MM.1S (cell line): ENCODE data around the gene TASP1.
"Not testable (repeated sequence)": the region's sequence is repeated elsewhere in the genome, so short reads cannot be mapped to it uniquely, and the experiment has no call there.

Experiments used
- DNase-seq: peaks from one replicate; pipeline ENCODE4 v3.0.0-alpha.2; 2015
- H2AFZ ChIP-seq: fragments of 300-600 bp; sonication (generic); 2 replicates; pipeline ENCODE4 v1.6.0; 2016; ENCODE audit warnings: antibody characterized with exemption, low read length
- H3F3A ChIP-seq: fragments of 300-600 bp; sonication (generic); 2 replicates; pipeline ENCODE4 v1.6.1; 2016; ENCODE audit warnings: mild to moderate bottlenecking, antibody characterized with exemption, low read length, moderate library complexity, mixed read lengths; ENCODE audit not compliant: insufficient read depth
- H3K27ac ChIP-seq: fragments of 300-600 bp; sonication (generic); 2 replicates; pipeline ENCODE4 v1.5.1; 2016; ENCODE audit warnings: mild to moderate bottlenecking, low read length
- H3K27me3 ChIP-seq: fragments of 300-600 bp; sonication (generic); replicated peaks from 2 replicates; pipeline ENCODE4 v1.6.0; 2016; ENCODE audit warnings: low read length; ENCODE audit not compliant: insufficient read depth
- H3K36me3 ChIP-seq: fragments of 300-600 bp; sonication (generic); replicated peaks from 2 replicates; pipeline ENCODE4 v1.6.1; 2016; ENCODE audit warnings: mild to moderate bottlenecking, low read length, mixed read lengths; ENCODE audit not compliant: insufficient read depth
- H3K4me1 ChIP-seq: fragments of 300-600 bp; sonication (generic); 2 replicates; pipeline ENCODE4 v1.6.1; 2016; ENCODE audit warnings: low read length, mixed read lengths
- H3K4me2 ChIP-seq: fragments of 300-600 bp; sonication (generic); 2 replicates; pipeline ENCODE4 v1.6.0; 2016; ENCODE audit warnings: low read depth, low read length
- H3K4me3 ChIP-seq: fragments of 300-600 bp; sonication (generic); 2 replicates; pipeline ENCODE4 v1.5.1; 2016; ENCODE audit warnings: low read length, mixed read lengths
- H3K79me2 ChIP-seq: fragments of 300-600 bp; sonication (generic); 2 replicates; pipeline ENCODE4 v1.6.1; 2016; ENCODE audit warnings: mixed run types, low read length, mixed read lengths
- H3K9ac ChIP-seq: fragments of 300-600 bp; sonication (generic); 2 replicates; pipeline ENCODE4 v1.6.1; 2016; ENCODE audit warnings: low read length, mixed read lengths
- H3K9me2 ChIP-seq: fragments of 300-600 bp; sonication (generic); replicated peaks from 2 replicates; pipeline ENCODE4 v1.6.1; 2016; ENCODE audit warnings: mild to moderate bottlenecking, low read length, mixed read lengths; ENCODE audit not compliant: insufficient read depth
- H3K9me3 ChIP-seq: fragments of 300-600 bp; sonication (generic); replicated peaks from 2 replicates; pipeline ENCODE4 v1.6.1; 2016; ENCODE audit warnings: mild to moderate bottlenecking, low read length, mixed read lengths; ENCODE audit not compliant: insufficient read depth
- H4K20me1 ChIP-seq: fragments of 300-600 bp; sonication (generic); 2 replicates; pipeline ENCODE4 v1.6.1; 2016; ENCODE audit warnings: mild to moderate bottlenecking, low read length, moderate library complexity, mixed read lengths; ENCODE audit not compliant: insufficient read depth
- EZH2 ChIP-seq: fragments of 300-600 bp; sonication (generic); optimal IDR thresholded peaks from 2 replicates; pipeline ENCODE3; 2017; ENCODE audit warnings: low read depth, mild to moderate bottlenecking, antibody characterized with exemption, low read length, mixed read lengths
- EZH2phosphoT487 ChIP-seq: fragments of 300-600 bp; sonication (generic); IDR thresholded peaks from 2 replicates; pipeline ENCODE4 v1.6.1; 2018; ENCODE audit warnings: antibody characterized with exemption, low read length
- TF ChIP-seq, protein P1 (sequence below): fragments of 300-600 bp; sonication (generic); IDR thresholded peaks from 2 replicates; pipeline ENCODE4 v1.5.1; 2016; ENCODE audit warnings: antibody characterized with exemption, low read length, mixed read lengths

TASP1 gene

DNA sequence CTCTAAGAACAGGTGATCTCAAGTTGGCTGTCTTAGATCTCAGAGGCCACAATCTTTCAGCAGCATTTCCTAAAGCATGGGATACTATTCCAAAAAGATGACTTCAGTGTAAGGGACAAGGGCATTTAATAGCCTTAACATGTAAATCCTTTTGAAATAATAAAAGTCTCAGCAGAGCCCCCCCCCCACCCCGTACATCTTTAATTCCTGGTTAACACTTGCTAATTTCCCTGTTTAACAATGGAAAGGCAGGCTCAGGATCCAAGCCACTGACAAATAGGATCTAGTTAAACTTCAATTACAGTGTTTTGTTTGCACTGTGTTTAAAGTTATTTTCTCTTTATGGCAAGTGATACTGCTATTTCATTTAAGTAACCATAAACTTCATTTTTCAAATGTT is 12.0 kb downstream of the TASP1 start:
- no peaks in the 10 kb centered on the region for H3K9me3 ChIP-seq
- H3K36me3 ChIP-seq: no peaks in the 10 kb centered on the region
- H4K20me1 ChIP-seq: no peaks in the 10 kb centered on the region
- no peak overlapping the region for H3K4me2 ChIP-seq
- no peaks in the 10 kb centered on the region for H3F3A ChIP-seq
- H3K4me1 ChIP-seq: no peaks in the 10 kb centered on the region
- H3K79me2 ChIP-seq: peaks cover 3% of the 10 kb centered on the region; the same call in 1 of the 2 replicates
- no peak for DNase-seq
- H3K9ac ChIP-seq: no peak overlapping the region
- no peak overlapping the region for H3K27ac ChIP-seq
- H3K4me3 ChIP-seq: no peak overlapping the region
- TF ChIP-seq EZH2phosphoT487 (no peak), EZH2 (no peak)
- TF ChIP-seq, protein P1, sequence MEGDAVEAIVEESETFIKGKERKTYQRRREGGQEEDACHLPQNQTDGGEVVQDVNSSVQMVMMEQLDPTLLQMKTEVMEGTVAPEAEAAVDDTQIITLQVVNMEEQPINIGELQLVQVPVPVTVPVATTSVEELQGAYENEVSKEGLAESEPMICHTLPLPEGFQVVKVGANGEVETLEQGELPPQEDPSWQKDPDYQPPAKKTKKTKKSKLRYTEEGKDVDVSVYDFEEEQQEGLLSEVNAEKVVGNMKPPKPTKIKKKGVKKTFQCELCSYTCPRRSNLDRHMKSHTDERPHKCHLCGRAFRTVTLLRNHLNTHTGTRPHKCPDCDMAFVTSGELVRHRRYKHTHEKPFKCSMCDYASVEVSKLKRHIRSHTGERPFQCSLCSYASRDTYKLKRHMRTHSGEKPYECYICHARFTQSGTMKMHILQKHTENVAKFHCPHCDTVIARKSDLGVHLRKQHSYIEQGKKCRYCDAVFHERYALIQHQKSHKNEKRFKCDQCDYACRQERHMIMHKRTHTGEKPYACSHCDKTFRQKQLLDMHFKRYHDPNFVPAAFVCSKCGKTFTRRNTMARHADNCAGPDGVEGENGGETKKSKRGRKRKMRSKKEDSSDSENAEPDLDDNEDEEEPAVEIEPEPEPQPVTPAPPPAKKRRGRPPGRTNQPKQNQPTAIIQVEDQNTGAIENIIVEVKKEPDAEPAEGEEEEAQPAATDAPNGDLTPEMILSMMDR: no peak
- H3K9me2 ChIP-seq: no peaks in the 10 kb centered on the region
- H3K27me3 ChIP-seq: no peaks in the 10 kb centered on the region
- no peak overlapping the region for H2AFZ ChIP-seq

DNA sequence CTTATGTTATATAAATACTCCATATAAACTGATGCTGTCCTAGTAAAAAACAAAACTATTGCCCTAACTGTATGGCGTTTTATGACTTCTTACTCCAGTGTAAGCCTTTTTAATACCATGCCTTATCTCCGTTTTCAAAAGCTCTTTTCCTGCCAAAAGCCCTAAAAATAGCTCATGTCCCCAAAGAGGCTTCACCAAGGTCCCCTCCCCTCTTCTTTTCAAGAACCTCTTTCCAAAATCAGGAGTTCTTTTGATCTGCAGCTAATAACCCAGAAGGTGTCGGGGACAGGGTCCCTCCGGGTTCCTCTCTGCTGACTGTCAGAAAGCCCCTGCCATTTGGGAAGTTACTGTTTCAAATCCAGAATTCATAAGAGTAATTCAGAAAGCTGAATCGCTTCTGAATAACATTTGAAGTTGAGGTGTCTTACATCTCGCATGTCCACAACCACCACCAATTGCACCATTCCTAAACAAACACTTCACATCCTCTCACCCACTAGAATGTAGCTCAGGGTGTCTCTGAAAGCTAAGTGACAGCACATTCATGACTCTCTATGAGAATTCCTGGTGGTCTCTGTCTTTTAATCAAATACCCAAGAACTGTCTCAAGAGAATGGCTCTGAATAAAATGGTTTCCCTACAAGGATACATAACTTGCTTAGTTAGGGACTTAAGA is 13.3 kb downstream of the TASP1 start:
- Histone ChIP-seq H3K4me2 (no peak overlapping the region), H3K9ac (no peak overlapping the region), H3K4me1 (no peaks in the 10 kb centered on the region), H3F3A (no peaks in the 10 kb centered on the region), H3K27ac (no peak overlapping the region), H3K27me3 (no peaks in the 10 kb centered on the region), H2AFZ (no peak overlapping the region), H3K4me3 (no peak overlapping the region), H4K20me1 (no peaks in the 10 kb centered on the region), H3K9me3 (no peaks in the 10 kb centered on the region), H3K9me2 (no peaks in the 10 kb centered on the region), H3K79me2 (no peaks in the 10 kb centered on the region), H3K36me3 (no peaks in the 10 kb centered on the region)
- TF ChIP-seq EZH2 (no peak), EZH2phosphoT487 (no peak)
- TF ChIP-seq, protein P1: no peak
- DNase-seq: no peak

DNA sequence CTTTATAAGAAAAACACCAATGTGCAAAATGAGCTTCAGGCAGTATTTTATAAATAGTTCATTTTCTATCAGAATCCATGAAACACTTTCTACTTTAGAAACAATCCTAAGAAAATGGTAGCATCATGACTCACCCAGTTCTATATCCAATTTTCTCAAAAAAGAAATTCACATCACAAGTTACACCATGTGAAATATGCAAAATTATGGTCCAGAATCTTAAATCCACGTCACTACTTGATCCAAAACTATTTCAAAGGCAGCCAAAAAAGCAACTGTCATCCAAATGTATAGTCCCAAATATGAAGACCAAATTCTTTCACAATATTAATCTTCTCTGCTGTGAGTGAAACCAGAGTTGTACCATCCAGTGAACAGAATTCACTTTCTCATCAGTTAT is 19.3 kb downstream of the TASP1 start:
- H3K27me3 ChIP-seq, H3K79me2 ChIP-seq, H3K4me2 ChIP-seq, H4K20me1 ChIP-seq, H3K4me1 ChIP-seq, DNase-seq, H3K27ac ChIP-seq, H3K4me3 ChIP-seq, H3K9ac ChIP-seq, H3K9me3 ChIP-seq, H3K36me3 ChIP-seq, H2AFZ ChIP-seq, H3F3A ChIP-seq, H3K9me2 ChIP-seq: not testable (repeated sequence)

DNA sequence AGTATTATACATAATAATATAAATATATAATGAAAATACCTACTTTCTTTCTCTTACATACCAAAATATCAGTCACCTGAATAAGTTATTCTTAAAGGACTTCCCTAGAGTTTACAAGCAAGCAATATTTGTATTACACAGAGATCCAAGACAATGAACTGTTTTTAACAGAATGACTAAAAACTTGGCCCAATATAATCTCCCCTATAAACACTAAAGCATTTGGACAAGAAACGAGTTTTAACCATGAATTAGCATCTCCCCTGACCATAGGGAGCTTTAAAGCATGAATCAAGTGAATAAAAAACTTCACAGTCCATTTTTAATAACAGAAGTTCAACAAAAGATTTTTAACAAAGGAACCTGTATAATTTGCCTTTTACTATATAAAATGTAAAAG is 20.3 kb downstream of the TASP1 start:
- not testable (repeated sequence) for H3K4me3 ChIP-seq, H3K4me2 ChIP-seq, H3K9me3 ChIP-seq, H4K20me1 ChIP-seq, H3K27ac ChIP-seq, H3F3A ChIP-seq, DNase-seq, H3K4me1 ChIP-seq, H3K9ac ChIP-seq, H3K79me2 ChIP-seq, H3K36me3 ChIP-seq, H3K9me2 ChIP-seq, H2AFZ ChIP-seq, H3K27me3 ChIP-seq

DNA sequence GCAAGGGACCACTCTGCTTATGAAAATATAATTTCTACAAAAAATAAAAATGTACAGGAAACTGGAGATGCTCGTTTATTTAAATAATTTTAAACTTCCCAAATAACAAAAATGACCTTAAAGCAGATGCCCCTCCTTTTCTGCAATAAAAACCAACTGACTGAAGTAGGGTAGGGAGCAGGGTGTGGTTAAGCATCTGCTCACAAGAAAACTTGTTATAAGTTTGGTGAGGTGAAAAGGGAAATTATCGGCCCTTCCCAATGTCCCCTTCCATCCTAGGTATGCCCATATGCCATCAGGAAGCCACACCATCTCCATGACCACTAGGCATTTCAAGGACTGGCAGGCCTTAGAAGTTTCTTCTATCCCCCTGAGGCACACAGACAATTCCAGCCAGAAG is 21.1 kb downstream of the TASP1 start:
- not testable (repeated sequence) for H3K9me3 ChIP-seq, H3K4me1 ChIP-seq, H3K9ac ChIP-seq, H3K79me2 ChIP-seq, H2AFZ ChIP-seq, H4K20me1 ChIP-seq, H3K27ac ChIP-seq, H3K4me2 ChIP-seq, H3K9me2 ChIP-seq, H3K36me3 ChIP-seq, H3F3A ChIP-seq, H3K4me3 ChIP-seq, DNase-seq, H3K27me3 ChIP-seq

DNA sequence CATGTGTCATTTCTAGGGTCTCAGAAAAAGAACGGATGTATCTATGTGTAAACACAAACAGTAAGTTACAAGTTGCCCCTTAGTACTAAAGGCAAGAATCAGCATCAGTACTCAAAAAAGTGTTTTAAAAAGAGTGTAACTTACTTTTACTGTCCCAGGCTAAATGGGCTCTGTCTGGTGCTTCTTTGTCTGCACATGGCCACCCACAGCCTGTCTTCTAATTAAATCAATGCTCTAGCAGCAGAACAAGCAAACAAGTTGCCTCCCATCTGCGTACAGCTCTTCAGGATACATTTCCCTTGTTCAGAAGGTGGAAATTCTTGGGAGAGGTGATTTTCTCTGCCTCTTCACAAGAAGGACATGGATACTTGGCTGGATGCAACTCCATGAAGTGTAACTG is 22.0 kb downstream of the TASP1 start:
- H3K9me2 ChIP-seq, H4K20me1 ChIP-seq, H3K9ac ChIP-seq, H3K79me2 ChIP-seq, H3K4me3 ChIP-seq, H3K4me2 ChIP-seq, H3K36me3 ChIP-seq, H3K9me3 ChIP-seq, H3K27me3 ChIP-seq, H3K27ac ChIP-seq, H3F3A ChIP-seq, H2AFZ ChIP-seq, H3K4me1 ChIP-seq, DNase-seq: not testable (repeated sequence)
